Measurements from ENCODE around the gene RPL18.

Gene RPL18

DNA sequence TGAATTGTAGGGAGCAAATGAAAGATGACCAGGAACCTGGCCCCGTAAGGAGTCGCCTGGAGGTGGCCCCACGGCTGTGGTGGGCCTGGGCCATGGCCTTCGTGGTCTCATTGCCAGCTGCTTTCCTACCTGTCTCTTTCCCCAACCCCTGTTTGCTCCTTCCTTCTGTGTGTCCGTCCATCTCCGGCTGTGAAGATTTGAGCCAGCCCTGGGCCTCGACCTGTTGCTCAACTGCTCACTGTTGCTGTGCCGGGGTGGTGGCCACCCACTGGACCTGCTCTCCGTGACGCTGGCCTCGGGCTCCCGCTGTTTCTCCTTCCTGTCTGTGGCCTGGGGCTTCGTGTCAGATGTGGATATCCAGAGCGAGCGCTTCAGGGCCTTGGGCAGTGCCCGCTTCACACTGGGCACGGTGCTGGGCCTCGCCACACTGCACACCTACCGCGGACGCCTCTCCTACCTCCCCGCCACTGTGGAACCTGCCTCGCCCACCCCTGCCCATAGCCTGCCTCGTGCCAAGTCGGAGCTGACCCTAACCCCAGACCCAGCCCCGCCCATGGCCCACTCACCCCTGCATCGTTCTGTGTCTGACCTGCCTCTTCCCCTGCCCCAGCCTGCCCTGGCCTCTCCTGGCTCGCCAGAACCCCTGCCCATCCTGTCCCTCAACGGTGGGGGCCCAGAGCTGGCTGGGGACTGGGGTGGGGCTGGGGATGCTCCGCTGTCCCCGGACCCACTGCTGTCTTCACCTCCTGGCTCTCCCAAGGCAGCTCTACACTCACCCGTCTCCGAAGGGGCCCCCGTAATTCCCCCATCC lies 9.7 kb upstream of the RPL18 start:
- H3K27ac ChIP-seq = no peak overlapping the region
- TF ChIP-seq CTCF (conservative IDR thresholded peaks at IDR 0.05) (no peak), ZFX (IDR thresholded peaks at IDR 0.05) (no peak)

DNA sequence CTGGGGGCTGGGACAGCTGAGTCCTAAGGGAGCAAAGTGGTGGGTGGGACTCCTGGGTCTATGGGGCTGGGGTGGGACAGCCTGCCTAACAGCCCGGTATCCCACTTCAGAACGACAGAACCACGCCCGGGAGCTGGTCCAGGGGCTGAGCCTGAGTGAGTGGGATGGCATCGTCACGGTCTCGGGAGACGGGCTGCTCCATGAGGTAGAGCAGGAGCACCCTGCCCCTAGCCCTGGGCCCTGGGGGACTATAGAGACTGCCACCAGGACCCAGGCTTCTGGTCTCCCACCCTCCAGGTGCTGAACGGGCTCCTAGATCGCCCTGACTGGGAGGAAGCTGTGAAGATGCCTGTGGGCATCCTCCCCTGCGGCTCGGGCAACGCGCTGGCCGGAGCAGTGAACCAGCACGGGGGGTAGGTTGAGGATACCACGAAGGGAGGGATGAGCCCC lies 8.9 kb upstream of the RPL18 start:
- TF ChIP-seq CTCF (conservative IDR thresholded peaks at IDR 0.05) (no peak), ZFX (IDR thresholded peaks at IDR 0.05) (no peak)

GRCh38 chr19:48627201-48627864 lies 8.4 kb upstream of the RPL18 start:
- no peak for TF ChIP-seq CTCF (conservative IDR thresholded peaks at IDR 0.05)
- no peak overlapping the region for H3K27ac ChIP-seq

More for the DNA sequence above, 8.9 kb upstream of the RPL18 start:
- no peak overlapping the region for H3K27ac ChIP-seq

- TF ChIP-seq ZFX (IDR thresholded peaks at IDR 0.05) (no peak), CTCF (conservative IDR thresholded peaks at IDR 0.05) (no peak)
- H3K27ac ChIP-seq = no peak overlapping the region
Observed at GRCh38 chr19:48625891-48626327, 6.9 kb upstream of the RPL18 start.

GRCh38 chr19:48624791-48625723 lies 6.1 kb upstream of the RPL18 start:
- TF ChIP-seq CTCF (conservative IDR thresholded peaks at IDR 0.05) = no peak
- TF ChIP-seq ZFX (IDR thresholded peaks at IDR 0.05) = no peak
- peak overlapping the region; percentile 71 for H3K27ac ChIP-seq

GRCh38 chr19:48624067-48624594 lies 5.2 kb upstream of the RPL18 start:
- no peak for TF ChIP-seq ZFX (IDR thresholded peaks at IDR 0.05)
- TF ChIP-seq CTCF (conservative IDR thresholded peaks at IDR 0.05) = no peak
- peak overlapping the region; percentile 71 for H3K27ac ChIP-seq

Measured in C4-2B (cell line).